NCI-H146 (cell line): ENCODE data around the gene TOGARAM2.

Experiments
- DNase-seq: peaks from one replicate; lab custom pipeline; 2025; lab: John Stamatoyannopoulos, UW

TOGARAM2 gene

GRCh38 chr2:28997847-28998735 is 17.0 kb downstream of the TOGARAM2 start:
- DNase-seq: peak; percentile 19

GRCh38 chr2:29000481-29000880 is 19.4 kb downstream of the TOGARAM2 start:
- no peak for DNase-seq

DNA sequence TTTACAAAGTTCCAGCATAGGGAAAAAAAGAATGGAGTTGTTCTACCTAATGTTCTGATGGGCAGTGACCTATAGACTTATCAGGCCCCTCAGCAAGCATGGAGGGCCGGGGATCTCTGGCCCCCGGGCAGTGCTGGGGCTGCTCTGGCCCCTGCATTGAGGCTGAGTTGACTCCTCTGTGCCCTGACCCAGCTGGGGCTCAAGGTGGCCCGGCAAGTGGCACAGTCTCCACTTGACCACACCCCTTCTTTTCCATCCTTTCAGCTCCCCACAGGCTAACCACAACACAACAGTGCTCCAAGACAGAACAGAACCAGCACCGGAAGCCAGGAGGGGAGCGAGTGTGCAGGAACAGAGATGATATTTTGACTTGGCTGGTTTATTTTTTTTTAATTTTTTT is 19.9 kb downstream of the TOGARAM2 start:
- DNase-seq: no peak

GRCh38 chr2:29001806-29002205 is 20.7 kb downstream of the TOGARAM2 start:
- no peak for DNase-seq

GRCh38 chr2:29004755-29005154 is 23.7 kb downstream of the TOGARAM2 start:
- DNase-seq: no peak

DNA sequence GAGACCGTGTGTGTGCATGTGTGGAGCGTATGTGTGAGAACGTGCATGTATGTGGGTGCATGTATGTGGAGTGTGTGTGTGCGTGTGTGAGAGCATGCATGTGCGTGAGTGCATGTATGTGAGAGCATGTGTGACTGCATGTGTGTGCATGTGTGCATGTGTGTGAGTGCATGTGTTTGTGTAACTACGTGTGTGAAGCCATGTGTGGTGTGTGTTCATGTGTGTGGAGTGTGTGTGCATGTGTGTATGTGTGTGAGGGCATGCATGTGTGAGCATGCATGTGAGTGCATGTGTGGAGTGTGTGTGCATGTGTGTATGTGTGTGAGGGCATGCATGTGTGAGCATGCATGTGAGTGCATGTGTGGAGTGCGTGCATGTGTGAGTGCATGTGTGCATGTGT is 24.2 kb downstream of the TOGARAM2 start:
- DNase-seq: no peak

- no peak for DNase-seq
Measured at GRCh38 chr2:29006092-29006979, 25.2 kb downstream of the TOGARAM2 start.

GRCh38 chr2:29006980-29007301 is 25.8 kb downstream of the TOGARAM2 start:
- no peak for DNase-seq

- DNase-seq: no peak
Measured at GRCh38 chr2:29009270-29009669, 28.2 kb downstream of the TOGARAM2 start.

DNA sequence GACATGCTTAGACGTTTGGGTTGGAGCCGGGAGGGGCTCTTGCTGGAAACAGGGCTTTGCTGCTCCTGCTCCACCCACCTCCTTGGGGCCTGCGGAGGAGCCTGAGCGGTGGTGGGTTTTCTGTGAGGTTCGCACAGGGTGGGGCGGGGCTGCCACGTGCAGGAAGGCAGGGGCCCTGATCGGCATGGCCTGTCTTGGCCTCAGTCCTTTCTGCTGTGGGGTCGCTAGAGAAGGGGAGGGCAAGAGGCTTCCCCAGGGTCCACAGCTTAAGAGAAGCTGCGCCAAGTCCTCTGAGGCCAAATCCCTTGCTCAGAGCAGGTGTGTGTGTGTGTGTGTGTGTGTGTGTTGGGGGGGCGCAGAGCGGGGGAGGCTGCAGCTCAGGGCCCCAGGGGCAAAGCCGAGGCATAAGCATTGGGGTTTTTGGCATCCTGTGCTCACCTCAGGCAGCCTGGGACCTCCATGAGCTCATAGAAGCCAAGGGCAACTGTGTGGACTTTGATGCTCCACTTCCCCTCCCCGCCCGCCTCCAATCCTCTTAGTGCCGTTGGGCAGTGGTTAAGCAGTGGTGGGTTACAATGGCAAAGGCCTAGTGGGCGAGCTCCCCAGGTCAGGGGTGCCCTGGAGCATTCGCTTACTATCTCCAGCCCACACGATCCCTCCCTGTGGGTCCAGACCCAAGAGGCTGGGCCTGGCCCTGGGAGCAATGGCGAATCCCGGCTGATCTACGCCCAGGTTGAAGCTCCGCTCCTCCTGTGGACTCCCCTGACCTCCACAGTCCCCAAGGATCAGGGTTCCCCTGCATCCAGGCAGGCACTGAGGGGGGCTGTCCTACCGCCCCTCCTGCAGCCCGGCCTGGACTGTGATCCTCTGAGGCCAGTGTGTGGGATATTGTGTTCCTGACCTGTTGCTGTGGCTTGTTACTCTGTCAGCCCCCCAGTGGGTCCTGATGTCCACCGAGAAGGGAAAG is 28.9 kb downstream of the TOGARAM2 start:
- DNase-seq: no peak

DNA sequence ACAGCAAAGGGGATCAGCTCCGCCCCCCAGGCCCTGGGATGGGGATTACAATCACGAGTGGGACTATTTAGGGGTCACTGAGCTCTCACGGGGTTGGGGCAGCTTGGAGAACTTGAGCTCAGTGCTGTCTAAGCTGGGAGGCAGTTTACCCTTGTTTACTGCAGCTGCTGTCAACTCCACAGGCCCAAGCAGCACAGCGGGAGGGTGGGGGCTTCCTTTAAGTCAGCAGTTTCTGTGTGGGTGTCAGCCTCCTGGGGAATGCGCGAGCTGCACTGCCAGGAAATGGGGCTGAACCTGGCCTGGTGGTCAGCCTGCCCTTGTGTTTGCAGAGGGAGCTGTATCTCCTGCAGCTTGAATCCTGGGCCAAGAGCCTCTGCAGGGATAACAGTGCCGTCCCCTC is 29.8 kb downstream of the TOGARAM2 start:
- peak; percentile 62 for DNase-seq

- peak; percentile 43 for DNase-seq
Measured at GRCh38 chr2:29011418-29012060, 30.4 kb downstream of the TOGARAM2 start.

- no peak for DNase-seq
Measured at GRCh38 chr2:29012211-29012681, 31.1 kb downstream of the TOGARAM2 start.

- DNase-seq: no peak
Measured at GRCh38 chr2:29013057-29013780, 32.1 kb downstream of the TOGARAM2 start.

DNA sequence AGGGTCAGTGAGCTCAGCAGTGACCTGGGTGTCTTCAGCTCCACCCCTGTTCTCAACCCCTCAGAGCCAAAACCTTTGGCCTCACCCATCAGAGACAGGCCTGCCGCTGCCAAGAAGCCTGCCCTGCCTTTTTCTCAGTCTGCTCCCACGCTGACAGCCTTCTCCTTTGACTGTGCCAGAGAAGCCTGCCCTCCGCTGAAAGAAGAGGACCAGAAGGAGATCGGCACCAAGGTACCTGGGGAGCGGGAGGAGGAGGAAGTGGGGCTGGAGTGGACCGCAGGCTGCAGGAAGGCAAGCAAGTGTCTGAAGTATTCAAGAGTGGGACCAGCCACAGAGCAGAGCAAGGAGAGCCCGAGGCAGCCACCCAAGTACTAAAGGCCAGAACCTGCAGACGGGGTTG is 33.2 kb downstream of the TOGARAM2 start:
- DNase-seq: no peak

- DNase-seq: no peak
Measured at GRCh38 chr2:29014811-29015421, 33.8 kb downstream of the TOGARAM2 start.

- no peak for DNase-seq
Measured at GRCh38 chr2:29015701-29016470, 34.8 kb downstream of the TOGARAM2 start.

- no peak for DNase-seq
Measured at GRCh38 chr2:29016504-29016903, 35.4 kb downstream of the TOGARAM2 start.

DNA sequence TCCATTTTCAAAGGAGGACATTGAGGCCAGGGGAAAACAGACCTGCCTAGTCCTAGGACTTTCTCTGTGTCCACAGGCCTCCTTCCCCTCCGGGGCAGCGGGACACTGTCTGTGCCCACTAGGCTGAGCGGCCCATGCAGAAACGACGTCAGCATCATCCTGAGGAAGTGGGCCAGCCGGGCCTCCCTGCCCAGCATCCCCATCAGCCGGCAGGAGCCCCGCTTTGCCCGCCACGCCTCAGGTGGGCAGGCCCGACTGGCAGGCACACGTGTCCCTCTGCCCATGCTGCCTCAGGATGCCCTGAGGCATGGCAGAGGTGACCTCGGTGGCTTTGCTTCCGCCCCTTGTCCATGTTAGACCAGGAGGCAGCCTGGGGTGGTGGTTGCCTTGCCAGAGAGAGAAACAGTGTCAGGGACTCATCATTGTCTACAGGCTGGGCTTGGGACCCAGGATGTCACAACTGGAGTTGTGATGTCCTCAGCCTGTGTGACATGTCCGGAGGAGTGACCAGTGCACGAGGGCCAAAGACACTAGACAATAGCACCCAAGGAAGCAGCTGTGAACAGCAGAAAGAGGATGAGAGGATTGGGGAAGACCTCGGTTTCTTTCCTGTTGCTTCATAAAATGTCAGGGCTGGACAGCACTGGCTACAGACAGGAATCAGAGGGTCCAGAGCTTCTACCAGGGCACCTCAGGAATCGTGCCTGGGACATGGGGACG is 36.8 kb downstream of the TOGARAM2 start:
- DNase-seq: no peak
